Measurements from ENCODE around the gene BTBD9. TPM values are rescaled to one million over a fixed set of nuclear protein-coding genes. Genes with fewer than 3 reads are reported as not detected.

BTBD9 gene
- total RNA-seq, 2 donors from 2014 or later: 30.1 to 45.8 TPM

DNA sequence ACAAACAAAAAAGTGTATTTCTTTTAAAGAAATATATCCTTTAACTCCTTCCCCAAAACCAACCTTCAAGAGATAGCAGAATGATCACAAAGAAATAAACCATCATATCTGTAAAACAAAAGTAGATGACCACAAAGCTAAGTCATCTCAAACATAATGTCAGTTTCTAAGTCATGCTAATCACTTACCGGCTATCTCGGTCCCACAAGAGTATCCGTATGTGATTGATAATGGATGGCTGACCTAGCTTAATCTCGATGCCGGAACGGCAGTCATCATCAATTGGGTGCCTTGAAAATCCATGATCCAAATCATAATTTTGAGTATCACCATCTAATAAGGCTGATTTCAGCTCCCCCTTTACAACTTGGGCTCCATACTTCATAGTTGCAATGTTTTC is 59.7 kb downstream of the BTBD9 start:
- no peak for ATAC-seq (ENCODE audit: insufficient number of reproducible peaks, low FRiP score, low read depth)
- H3K4me3 ChIP-seq: no peak overlapping the region
- H3K27ac ChIP-seq: no peak overlapping the region
- TF ChIP-seq CTCF (IDR thresholded peaks at IDR 0.05): no peak
- H3K4me1 ChIP-seq (ENCODE audit: control insufficient read depth in 1 of 2, low read depth in 2 of 2): no peaks in the 10 kb centered on the region
- no peaks in the 10 kb centered on the region for H3K36me3 ChIP-seq
- no peaks in the 10 kb centered on the region for H3K27me3 ChIP-seq (replicated peaks; ENCODE audit: insufficient read depth)
- no peak for DNase-seq (ENCODE audit: low spot score)
- no peaks in the 10 kb centered on the region for H3K9me3 ChIP-seq

DNA sequence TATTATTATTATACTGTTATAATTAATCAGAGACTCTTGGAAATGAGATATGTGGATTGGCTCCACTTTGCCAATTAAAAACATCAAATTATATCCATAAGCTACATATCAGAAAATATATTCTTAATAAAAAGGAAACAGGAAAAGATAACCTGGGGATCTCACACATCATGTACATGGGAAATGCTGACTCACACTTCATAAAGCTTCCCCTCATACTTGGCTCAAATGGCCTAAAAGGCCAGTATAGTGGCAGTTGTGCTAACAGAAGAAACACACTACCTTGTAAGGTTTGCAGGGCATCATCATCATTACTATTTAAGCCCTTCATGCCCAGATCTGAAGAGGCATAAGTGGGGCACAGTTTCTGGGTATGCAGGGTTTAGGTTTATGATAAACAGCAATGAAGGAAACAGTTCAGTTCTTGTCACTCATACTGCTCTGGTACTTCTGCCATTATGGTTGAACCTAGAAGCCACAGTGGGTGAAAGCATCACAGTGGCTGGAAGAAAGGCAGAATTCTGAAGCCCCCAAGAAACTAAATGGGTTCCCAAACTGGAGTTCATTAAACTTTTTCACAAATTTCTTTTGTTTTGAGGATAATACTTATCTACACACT is 60.6 kb downstream of the BTBD9 start:
- H3K27me3 ChIP-seq (replicated peaks; ENCODE audit: insufficient read depth): no peaks in the 10 kb centered on the region
- no peak for TF ChIP-seq CTCF (IDR thresholded peaks at IDR 0.05)
- H3K27ac ChIP-seq: no peak overlapping the region
- H3K4me3 ChIP-seq: no peak overlapping the region
- no peaks in the 10 kb centered on the region for H3K36me3 ChIP-seq
- no peak for DNase-seq (ENCODE audit: low spot score)
- ATAC-seq (ENCODE audit: insufficient number of reproducible peaks, low FRiP score, low read depth): no peak
- H3K9me3 ChIP-seq: no peaks in the 10 kb centered on the region
- no peaks in the 10 kb centered on the region for H3K4me1 ChIP-seq (ENCODE audit: control insufficient read depth in 1 of 2, low read depth in 2 of 2)

- Histone ChIP-seq H3K27ac (no peak overlapping the region), H3K4me3 (no peak overlapping the region), H3K9me3 (no peaks in the 10 kb centered on the region), H3K4me1 (ENCODE audit: control insufficient read depth in 1 of 2, low read depth in 2 of 2) (no peaks in the 10 kb centered on the region), H3K27me3 (replicated peaks; ENCODE audit: insufficient read depth) (no peaks in the 10 kb centered on the region), H3K36me3 (no peaks in the 10 kb centered on the region)
- no peak for ATAC-seq (ENCODE audit: insufficient number of reproducible peaks, low FRiP score, low read depth)
- DNase-seq (ENCODE audit: low spot score): no peak
- no peak for TF ChIP-seq CTCF (IDR thresholded peaks at IDR 0.05)
Measured at GRCh38 chr6:38578075-38578474, 61.7 kb downstream of the BTBD9 start.

DNA sequence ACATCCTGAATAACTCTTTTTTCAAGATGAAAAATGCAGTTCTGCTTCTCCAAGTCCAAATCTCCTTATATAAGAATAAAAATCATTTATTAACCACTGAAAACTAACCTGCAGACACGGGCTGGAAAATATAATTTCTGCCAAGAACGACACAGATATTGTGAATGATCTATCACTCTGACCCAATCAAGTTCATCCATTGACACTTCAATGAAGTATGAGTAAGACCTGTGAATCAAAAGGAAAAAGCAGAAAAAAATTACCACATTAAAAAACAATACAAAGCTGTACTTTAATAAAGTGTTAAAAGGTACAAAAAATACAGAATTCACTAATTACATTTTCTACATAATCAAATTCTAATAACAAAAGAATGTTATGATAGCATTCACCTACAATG is 62.2 kb downstream of the BTBD9 start:
- H3K27ac ChIP-seq: no peak overlapping the region
- DNase-seq (ENCODE audit: low spot score) (no peak), ATAC-seq (ENCODE audit: insufficient number of reproducible peaks, low FRiP score, low read depth) (no peak)
- TF ChIP-seq CTCF (IDR thresholded peaks at IDR 0.05): no peak
- no peaks in the 10 kb centered on the region for H3K27me3 ChIP-seq (replicated peaks; ENCODE audit: insufficient read depth)
- H3K4me1 ChIP-seq (ENCODE audit: control insufficient read depth in 1 of 2, low read depth in 2 of 2): no peaks in the 10 kb centered on the region
- H3K4me3 ChIP-seq: no peak overlapping the region
- H3K9me3 ChIP-seq: no peaks in the 10 kb centered on the region
- H3K36me3 ChIP-seq: no peaks in the 10 kb centered on the region

DNA sequence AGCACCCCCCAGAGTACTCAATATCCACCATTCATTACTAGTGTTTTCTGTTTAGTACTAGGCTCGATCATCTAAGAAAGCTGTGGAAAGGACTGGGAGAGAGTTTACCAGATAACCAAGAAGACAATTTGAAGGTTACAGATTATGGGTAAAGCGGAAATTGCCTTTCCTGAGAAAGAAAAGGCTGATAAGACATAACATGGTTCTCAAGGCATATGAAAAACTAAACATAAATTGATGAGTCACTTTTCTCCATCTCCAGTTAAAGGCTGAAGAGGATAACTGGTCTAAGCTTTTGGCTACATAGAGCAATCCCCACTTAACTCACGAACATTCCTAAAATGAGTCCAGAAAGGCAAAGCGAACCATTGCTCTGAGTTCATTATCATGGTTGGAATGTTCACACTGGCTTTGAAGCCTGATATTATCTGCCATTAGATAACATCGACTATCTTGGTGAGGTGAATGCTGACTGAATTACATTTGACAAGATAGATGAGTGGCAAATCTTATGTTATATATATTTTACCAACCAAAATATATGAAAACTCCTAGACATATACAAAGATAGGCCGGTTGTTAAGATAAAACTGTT is 65.8 kb downstream of the BTBD9 start:
- H3K4me1 ChIP-seq (ENCODE audit: control insufficient read depth in 1 of 2, low read depth in 2 of 2): no peaks in the 10 kb centered on the region
- TF ChIP-seq CTCF (IDR thresholded peaks at IDR 0.05): no peak
- no peak overlapping the region for H3K4me3 ChIP-seq
- ATAC-seq (ENCODE audit: insufficient number of reproducible peaks, low FRiP score, low read depth): no peak
- H3K27me3 ChIP-seq (replicated peaks; ENCODE audit: insufficient read depth): no peaks in the 10 kb centered on the region
- DNase-seq (ENCODE audit: low spot score): no peak
- no peak overlapping the region for H3K27ac ChIP-seq
- H3K36me3 ChIP-seq: no peaks in the 10 kb centered on the region
- H3K9me3 ChIP-seq: no peaks in the 10 kb centered on the region

Measured in thoracic aorta (tissue), 2 donors.